Medulla oblongata (tissue), 1 donor: Measurements from ENCODE around the gene CEBPA.

ENCODE experiments used
- DNase-seq: peaks from one replicate; pipeline ENCODE4 v3.0.0-alpha.2; 2015; ENCODE audit errors: extremely low spot score

The CEBPA gene

DNA sequence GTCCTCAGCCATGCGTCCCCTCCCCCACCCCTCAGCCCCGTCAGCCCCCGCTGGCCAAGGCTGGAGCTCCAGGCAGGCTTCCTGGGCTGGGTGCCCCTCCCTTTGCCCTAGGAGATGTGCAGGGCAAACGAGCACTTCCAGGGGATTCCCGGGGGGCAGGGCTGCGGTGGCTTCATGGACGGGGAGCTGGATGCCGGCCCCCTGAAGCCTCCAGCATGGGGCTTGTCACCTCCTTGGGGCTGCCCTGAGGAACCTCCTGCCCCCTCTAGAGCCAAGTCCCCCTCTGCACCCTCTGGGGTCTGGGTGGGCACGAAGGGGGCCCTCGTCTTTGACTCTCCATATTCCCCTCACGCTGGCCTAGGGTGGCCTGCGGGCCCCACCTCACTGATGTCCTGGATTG lies 51.3 kb downstream of the CEBPA start:
- DNase-seq: no peak

DNA sequence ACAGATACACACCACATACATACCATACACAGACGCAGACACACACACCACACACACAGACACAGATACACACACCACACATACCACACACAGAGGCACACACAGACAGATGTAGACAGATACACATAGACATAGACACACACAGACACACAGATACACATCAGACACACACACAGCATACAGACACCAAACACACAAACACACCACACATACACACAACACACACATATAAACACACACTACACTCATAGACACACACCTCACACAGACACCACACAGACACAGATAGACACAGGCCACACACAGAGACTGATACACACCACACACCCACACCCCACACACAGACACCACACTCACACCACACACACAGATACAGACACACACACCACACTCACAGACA lies 51.8 kb downstream of the CEBPA start:
- no peak for DNase-seq
